Mesothelial cell of epicardium (in vitro differentiated cells): ENCODE data around the gene TTLL12. TPM values are rescaled to one million over a fixed set of nuclear protein-coding genes. Genes with fewer than 3 reads are reported as not detected.
A peak's percentile ranks its signal among the peaks of the same experiment; 100 is the strongest.

Source experiments
- DNase-seq, 2 experiments: peaks; one replicate each; pipeline ENCODE4 v3.0.0; 2021; ENCODE audit warnings: low spot score in 2 of 2; ENCODE audit not compliant: unreplicated experiment in 2 of 2
- H3K27ac Mint-ChIP-seq: 2 replicates; pipeline ENCODE4 v1.8.0; 2021; ENCODE audit warnings: mixed read lengths
- H3K27me3 Mint-ChIP-seq: 2 replicates; pipeline ENCODE4 v1.8.0; 2021; ENCODE audit warnings: low read depth, mixed read lengths
- H3K36me3 Mint-ChIP-seq: 2 replicates; pipeline ENCODE4 v1.8.0; 2021; ENCODE audit warnings: mixed read lengths
- H3K4me1 Mint-ChIP-seq: 2 replicates; pipeline ENCODE4 v1.8.0; 2021; ENCODE audit warnings: mixed read lengths
- H3K4me3 Mint-ChIP-seq: 2 replicates; pipeline ENCODE4 v1.8.0; 2021; ENCODE audit warnings: mild to moderate bottlenecking, moderate library complexity, mixed read lengths
- H3K9me3 Mint-ChIP-seq: 2 replicates; pipeline ENCODE4 v1.8.0; 2021; ENCODE audit warnings: mixed read lengths
- CTCF ChIP-seq: fragments of 200-600 bp; sonication (generic); IDR thresholded peaks from one replicate; pipeline ENCODE4 v1.5.0; 2021; ENCODE audit warnings: antibody characterized with exemption; ENCODE audit not compliant: unreplicated experiment
- total RNA-seq: library from RNA; stranded (reverse); gene quantifications from 3 replicates; pipeline ENCODE4 v1.2.1, GENCODE V29; 2021

The TTLL12 gene
- total RNA-seq, 1 donor from 2014 or later = 43.5 TPM

GRCh38 chr22:43231724-43232034 lies 44.7 kb upstream of the TTLL12 start:
- Mint-ChIP-seq H3K27ac (no peak overlapping the region), H3K4me1 (peaks cover 41% of the 10 kb centered on the region), H3K27me3 (no peaks in the 10 kb centered on the region), H3K4me3 (no peak overlapping the region), H3K36me3 (no peaks in the 10 kb centered on the region), H3K9me3 (no peaks in the 10 kb centered on the region)
- no peak for DNase-seq
- TF ChIP-seq CTCF = no peak

DNA sequence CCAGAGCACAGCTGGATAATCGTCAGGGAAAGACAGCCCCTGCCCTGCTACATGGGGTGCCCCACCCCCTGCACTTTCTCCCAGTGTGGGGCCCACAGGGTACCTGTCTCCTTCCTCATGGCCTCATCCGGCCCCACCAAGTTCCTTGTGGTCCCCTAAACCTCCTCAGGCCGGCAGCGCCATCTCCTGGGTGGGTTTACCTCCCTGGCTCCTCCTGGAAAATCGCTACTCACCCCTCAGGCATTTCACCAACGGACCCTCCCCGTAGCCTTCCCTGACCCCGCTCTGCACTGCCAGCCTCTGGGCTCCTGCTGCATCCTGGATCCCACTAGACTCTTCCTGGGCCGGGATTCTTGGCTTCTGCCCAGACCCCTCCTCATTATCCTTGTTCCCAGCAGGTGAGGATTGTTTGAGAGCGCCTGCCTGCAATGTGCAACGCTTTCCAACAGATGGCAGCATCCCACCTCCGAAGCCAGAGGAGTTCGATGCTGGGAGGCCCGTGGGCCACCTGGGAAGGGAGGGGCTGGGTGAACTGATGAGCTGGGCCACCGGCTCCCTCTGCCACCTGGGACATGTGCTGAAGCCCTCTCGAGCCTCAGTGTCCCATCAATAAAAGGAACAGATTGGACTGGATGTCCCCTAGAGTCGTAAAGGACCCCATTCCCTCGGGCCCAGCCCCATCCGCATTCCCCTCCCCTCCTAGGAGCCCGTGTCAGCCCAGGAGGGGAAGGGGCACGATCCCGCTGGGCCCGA lies 44.2 kb upstream of the TTLL12 start:
- H3K4me1 Mint-ChIP-seq = peaks cover 40% of the 10 kb centered on the region
- TF ChIP-seq CTCF = peak; percentile 90
- H3K27ac Mint-ChIP-seq = no peak overlapping the region
- peak in 1 of 2 experiments; percentile 83 for DNase-seq
- no peaks in the 10 kb centered on the region for H3K36me3 Mint-ChIP-seq
- H3K27me3 Mint-ChIP-seq = no peaks in the 10 kb centered on the region
- peak overlapping the region; percentile 42 for H3K4me3 Mint-ChIP-seq
- no peaks in the 10 kb centered on the region for H3K9me3 Mint-ChIP-seq

DNA sequence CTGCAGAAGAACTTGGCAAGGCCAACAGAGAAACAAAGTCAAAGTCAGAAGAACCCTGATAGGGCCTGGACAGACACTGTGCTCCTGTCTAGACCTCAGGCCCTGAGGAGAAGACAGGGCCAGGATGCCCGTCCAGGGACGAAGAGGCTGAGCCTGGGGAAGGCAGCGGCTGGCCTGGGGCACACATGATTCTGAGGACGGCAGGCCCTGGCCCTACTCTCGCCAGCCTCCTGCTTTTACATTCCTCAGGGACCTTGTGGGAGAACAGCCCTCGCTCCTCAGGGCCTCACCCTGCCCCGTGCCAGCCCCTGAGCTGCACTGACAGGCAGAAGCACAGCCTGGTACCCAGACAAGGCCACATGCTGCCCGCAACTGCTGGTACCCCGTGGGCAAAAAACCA lies 43.6 kb upstream of the TTLL12 start:
- DNase-seq = no peak
- Mint-ChIP-seq H3K27ac (no peak overlapping the region), H3K36me3 (no peaks in the 10 kb centered on the region), H3K27me3 (no peaks in the 10 kb centered on the region), H3K9me3 (no peaks in the 10 kb centered on the region), H3K4me3 (no peak overlapping the region), H3K4me1 (peaks cover 40% of the 10 kb centered on the region)
- TF ChIP-seq CTCF = no peak

DNA sequence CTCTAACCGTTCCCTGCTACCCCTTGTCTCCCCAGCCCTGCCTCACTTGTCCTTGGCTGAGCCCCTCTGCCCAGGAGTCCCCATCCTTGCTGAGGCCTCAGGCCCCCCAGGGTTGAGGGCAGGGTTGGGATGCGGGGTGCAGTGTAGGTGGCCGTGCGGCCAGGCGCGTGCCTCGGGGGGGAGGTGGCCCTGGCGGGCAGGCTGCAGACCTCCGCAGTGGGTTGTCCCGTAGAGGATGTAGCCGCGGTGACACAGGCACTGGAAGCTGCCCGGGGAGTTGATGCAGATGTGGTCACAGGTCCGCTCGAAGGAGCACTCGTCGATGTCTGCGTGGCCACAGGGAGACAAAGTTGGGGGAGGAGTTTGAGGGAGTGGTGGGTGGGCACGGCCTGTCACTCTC lies 41.9 kb upstream of the TTLL12 start:
- H3K36me3 Mint-ChIP-seq = no peaks in the 10 kb centered on the region
- H3K4me3 Mint-ChIP-seq = no peak overlapping the region
- TF ChIP-seq CTCF = no peak
- DNase-seq = no peak
- H3K9me3 Mint-ChIP-seq = no peaks in the 10 kb centered on the region
- no peak overlapping the region for H3K27ac Mint-ChIP-seq
- peaks cover 33% of the 10 kb centered on the region for H3K4me1 Mint-ChIP-seq
- H3K27me3 Mint-ChIP-seq = no peaks in the 10 kb centered on the region

- no peak for DNase-seq
- Mint-ChIP-seq H3K4me3 (no peak overlapping the region), H3K36me3 (no peaks in the 10 kb centered on the region), H3K27ac (no peak overlapping the region), H3K4me1 (peaks cover 30% of the 10 kb centered on the region), H3K9me3 (no peaks in the 10 kb centered on the region), H3K27me3 (no peaks in the 10 kb centered on the region)
- no peak for TF ChIP-seq CTCF
These were observed 41.4 kb upstream of the TTLL12 start for GRCh38 chr22:43228330-43228729.

DNA sequence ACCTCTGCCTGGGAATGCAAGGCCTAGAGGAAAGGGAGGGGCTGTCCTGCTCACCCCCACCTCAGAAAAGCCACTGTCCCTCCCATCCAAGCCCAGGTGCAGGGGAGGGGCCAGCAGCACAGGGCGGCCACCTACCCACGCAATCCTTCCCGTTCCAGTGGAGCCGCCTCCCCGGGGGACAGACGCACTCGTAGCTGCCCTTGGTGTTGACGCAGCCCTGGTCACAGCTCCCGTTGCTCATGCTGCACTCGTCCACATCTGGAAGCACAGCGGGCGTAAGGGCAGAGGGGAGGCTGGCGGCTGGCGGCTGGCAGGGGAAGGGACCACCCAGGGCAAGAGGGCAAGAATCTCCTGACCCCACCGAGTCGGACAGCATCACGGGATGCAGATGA lies 40.3 kb upstream of the TTLL12 start:
- TF ChIP-seq CTCF = no peak
- H3K27ac Mint-ChIP-seq = no peak overlapping the region

More for the DNA sequence above, 40.3 kb upstream of the TTLL12 start:
- no peak overlapping the region for H3K4me3 Mint-ChIP-seq
- no peaks in the 10 kb centered on the region for H3K36me3 Mint-ChIP-seq
- peaks cover 33% of the 10 kb centered on the region for H3K4me1 Mint-ChIP-seq
- no peaks in the 10 kb centered on the region for H3K9me3 Mint-ChIP-seq
- no peaks in the 10 kb centered on the region for H3K27me3 Mint-ChIP-seq
- no peak for DNase-seq
